ENCODE data around the gene SLC35E1. TPM values are rescaled to one million over a fixed set of nuclear protein-coding genes. Genes with fewer than 3 reads are reported as not detected.

SLC35E1 gene
- total RNA-seq, 1 experiment from 2014 or later, result 43.5 TPM

DNA sequence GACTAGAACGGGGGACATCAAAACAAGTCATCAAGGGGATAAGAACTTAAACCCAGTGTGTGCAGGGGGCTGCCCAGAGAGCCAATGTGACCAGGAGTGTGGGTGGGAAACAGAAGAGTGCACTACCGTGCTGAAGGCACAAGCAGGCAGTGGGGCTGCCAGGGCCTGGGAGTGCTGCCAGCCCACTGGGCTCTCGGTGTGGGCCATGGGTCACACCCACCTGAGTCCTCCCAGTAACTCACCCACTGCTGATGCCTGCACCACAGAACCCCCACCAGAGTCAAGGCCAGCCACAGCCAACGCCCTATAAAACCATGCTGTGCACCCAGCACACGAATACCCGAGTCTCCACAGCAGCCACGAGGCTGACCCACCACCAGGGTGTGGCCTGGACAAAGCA is 47.2 kb upstream of the SLC35E1 start:
- CTCF ChIA-PET, result no interaction called here

DNA sequence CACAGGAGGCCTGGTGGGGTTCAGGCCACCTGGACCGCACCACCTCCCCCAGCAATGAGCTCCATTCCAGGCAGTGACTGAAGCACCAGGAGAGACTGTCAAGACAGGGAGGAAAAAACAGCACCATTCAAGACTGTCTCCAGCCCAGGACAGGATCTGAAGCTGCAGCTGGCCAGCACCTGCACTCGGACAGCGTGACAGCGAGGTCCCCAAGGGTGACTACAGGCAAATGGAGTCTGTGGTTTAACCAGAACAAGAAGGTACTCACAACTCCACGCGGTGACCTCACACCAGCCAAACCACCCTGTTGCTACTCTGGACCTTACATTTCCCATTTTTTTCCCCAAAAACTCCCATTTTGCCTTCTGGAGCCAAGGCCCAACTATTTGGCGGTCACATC is 46.0 kb upstream of the SLC35E1 start:
- ATAC-seq (no peak), DNase-seq (ENCODE audit: low read depth, low spot score) (no peak)
- Histone ChIP-seq H3K4me3 (ENCODE audit: low read depth in 2 of 2, low read length in 2 of 2) (no peak overlapping the region), H3K27me3 (ENCODE audit: control insufficient read depth, insufficient read depth, low read length) (no peaks in the 10 kb centered on the region), H3K36me3 (ENCODE audit: control insufficient read depth, insufficient read depth, low read length) (no peaks in the 10 kb centered on the region), H3K4me1 (ENCODE audit: control insufficient read depth, insufficient read depth, low read length) (peaks cover 6% of the 10 kb centered on the region), H3K9me3 (ENCODE audit: control insufficient read depth, insufficient read depth, low read depth, low read length) (no peaks in the 10 kb centered on the region), H3K27ac (ENCODE audit: low read length) (no peak overlapping the region)
- no peak for TF ChIP-seq TCF7L2 (IDR thresholded peaks at IDR 0.05; ENCODE audit: low read depth, low read length)
- no peak for TF ChIP-seq POLR2AphosphoS5 (IDR thresholded peaks at IDR 0.05; ENCODE audit: low read depth, low read length)
- TF ChIP-seq, protein P1, sequence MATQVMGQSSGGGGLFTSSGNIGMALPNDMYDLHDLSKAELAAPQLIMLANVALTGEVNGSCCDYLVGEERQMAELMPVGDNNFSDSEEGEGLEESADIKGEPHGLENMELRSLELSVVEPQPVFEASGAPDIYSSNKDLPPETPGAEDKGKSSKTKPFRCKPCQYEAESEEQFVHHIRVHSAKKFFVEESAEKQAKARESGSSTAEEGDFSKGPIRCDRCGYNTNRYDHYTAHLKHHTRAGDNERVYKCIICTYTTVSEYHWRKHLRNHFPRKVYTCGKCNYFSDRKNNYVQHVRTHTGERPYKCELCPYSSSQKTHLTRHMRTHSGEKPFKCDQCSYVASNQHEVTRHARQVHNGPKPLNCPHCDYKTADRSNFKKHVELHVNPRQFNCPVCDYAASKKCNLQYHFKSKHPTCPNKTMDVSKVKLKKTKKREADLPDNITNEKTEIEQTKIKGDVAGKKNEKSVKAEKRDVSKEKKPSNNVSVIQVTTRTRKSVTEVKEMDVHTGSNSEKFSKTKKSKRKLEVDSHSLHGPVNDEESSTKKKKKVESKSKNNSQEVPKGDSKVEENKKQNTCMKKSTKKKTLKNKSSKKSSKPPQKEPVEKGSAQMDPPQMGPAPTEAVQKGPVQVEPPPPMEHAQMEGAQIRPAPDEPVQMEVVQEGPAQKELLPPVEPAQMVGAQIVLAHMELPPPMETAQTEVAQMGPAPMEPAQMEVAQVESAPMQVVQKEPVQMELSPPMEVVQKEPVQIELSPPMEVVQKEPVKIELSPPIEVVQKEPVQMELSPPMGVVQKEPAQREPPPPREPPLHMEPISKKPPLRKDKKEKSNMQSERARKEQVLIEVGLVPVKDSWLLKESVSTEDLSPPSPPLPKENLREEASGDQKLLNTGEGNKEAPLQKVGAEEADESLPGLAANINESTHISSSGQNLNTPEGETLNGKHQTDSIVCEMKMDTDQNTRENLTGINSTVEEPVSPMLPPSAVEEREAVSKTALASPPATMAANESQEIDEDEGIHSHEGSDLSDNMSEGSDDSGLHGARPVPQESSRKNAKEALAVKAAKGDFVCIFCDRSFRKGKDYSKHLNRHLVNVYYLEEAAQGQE (IDR thresholded peaks at IDR 0.05; ENCODE audit: insufficient read depth in 1 of 2, low read depth in 2 of 2, low read length in 1 of 2), result no peak
- ChIA-PET CTCF (no interaction called here), POLR2A (no interaction called here)
- in situ Hi-C loops (cut with HindIII; ENCODE audit: low pct_unique_long_range_greater_than_20kb, low sequenced_read_pairs) (no loop called here), intact Hi-C loops (cut with micrococcal nuclease; ENCODE audit: unreplicated experiment) (no loop called here)
- no TSS peak for BruUV-seq (replicated peaks)

More for the DNA sequence above, 47.2 kb upstream of the SLC35E1 start:
- Histone ChIP-seq H3K27ac (ENCODE audit: low read length) (no peak overlapping the region), H3K27me3 (ENCODE audit: control insufficient read depth, insufficient read depth, low read length) (no peaks in the 10 kb centered on the region), H3K4me3 (ENCODE audit: low read depth in 2 of 2, low read length in 2 of 2) (no peak overlapping the region), H3K9me3 (ENCODE audit: control insufficient read depth, insufficient read depth, low read depth, low read length) (no peaks in the 10 kb centered on the region), H3K4me1 (ENCODE audit: control insufficient read depth, insufficient read depth, low read length) (peaks cover 6% of the 10 kb centered on the region), H3K36me3 (ENCODE audit: control insufficient read depth, insufficient read depth, low read length) (no peaks in the 10 kb centered on the region)
- TF ChIP-seq POLR2AphosphoS5 (IDR thresholded peaks at IDR 0.05; ENCODE audit: low read depth, low read length) (no peak), TCF7L2 (IDR thresholded peaks at IDR 0.05; ENCODE audit: low read depth, low read length) (no peak), SIN3A (IDR thresholded peaks at IDR 0.05; ENCODE audit: borderline replicate concordance, insufficient read depth, low read depth, low read length) (no peak)
- TF ChIP-seq, protein P2, sequence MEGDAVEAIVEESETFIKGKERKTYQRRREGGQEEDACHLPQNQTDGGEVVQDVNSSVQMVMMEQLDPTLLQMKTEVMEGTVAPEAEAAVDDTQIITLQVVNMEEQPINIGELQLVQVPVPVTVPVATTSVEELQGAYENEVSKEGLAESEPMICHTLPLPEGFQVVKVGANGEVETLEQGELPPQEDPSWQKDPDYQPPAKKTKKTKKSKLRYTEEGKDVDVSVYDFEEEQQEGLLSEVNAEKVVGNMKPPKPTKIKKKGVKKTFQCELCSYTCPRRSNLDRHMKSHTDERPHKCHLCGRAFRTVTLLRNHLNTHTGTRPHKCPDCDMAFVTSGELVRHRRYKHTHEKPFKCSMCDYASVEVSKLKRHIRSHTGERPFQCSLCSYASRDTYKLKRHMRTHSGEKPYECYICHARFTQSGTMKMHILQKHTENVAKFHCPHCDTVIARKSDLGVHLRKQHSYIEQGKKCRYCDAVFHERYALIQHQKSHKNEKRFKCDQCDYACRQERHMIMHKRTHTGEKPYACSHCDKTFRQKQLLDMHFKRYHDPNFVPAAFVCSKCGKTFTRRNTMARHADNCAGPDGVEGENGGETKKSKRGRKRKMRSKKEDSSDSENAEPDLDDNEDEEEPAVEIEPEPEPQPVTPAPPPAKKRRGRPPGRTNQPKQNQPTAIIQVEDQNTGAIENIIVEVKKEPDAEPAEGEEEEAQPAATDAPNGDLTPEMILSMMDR (IDR thresholded peaks at IDR 0.05), result no peak
- TF ChIP-seq, protein P1 (IDR thresholded peaks at IDR 0.05; ENCODE audit: insufficient read depth in 1 of 2, low read depth in 2 of 2, low read length in 1 of 2), result no peak
- ATAC-seq (no peak), DNase-seq (ENCODE audit: low read depth, low spot score) (no peak)
- intact Hi-C loops (cut with micrococcal nuclease; ENCODE audit: unreplicated experiment) (no loop called here), in situ Hi-C loops (cut with HindIII; ENCODE audit: low pct_unique_long_range_greater_than_20kb, low sequenced_read_pairs) (no loop called here)
- POLR2A ChIA-PET, result interaction anchor here (0.5 kb wide), 1 partner anchor 95 kb away, joined by 5 read pairs; no protein-coding TSS in a partner anchor
- no TSS peak for BruUV-seq (replicated peaks)
